GM21723 (cell line): ENCODE results near the gene NLRC5.

Source experiments
- ATAC-seq: cut with Tn5 transposase; IDR thresholded peaks from one replicate; pipeline ENCODE4 v1.9.1; 2021; ENCODE audit warnings: mild to moderate bottlenecking, moderate library complexity; ENCODE audit not compliant: unreplicated experiment

Gene NLRC5

GRCh38 chr16:57113664-57114063 is 124.3 kb downstream of the NLRC5 start:
- no peak for ATAC-seq

- no peak for ATAC-seq
Observed at GRCh38 chr16:57115168-57115513, 125.8 kb downstream of the NLRC5 start.

- ATAC-seq, result no peak
Observed at GRCh38 chr16:57115514-57116182, 126.3 kb downstream of the NLRC5 start.

- ATAC-seq, result no peak
Observed at GRCh38 chr16:57118461-57119084, 129.2 kb downstream of the NLRC5 start.

- no peak for ATAC-seq
Observed at GRCh38 chr16:57123216-57123973, 134.0 kb downstream of the NLRC5 start.

- no peak for ATAC-seq
Observed at GRCh38 chr16:57123974-57124674, 134.8 kb downstream of the NLRC5 start.

- ATAC-seq, result no peak
Observed at GRCh38 chr16:57125376-57125775, 136.0 kb downstream of the NLRC5 start.

GRCh38 chr16:57125969-57126368 is 136.6 kb downstream of the NLRC5 start:
- ATAC-seq, result no peak

- no peak for ATAC-seq
Observed at GRCh38 chr16:57126411-57126810, 137.1 kb downstream of the NLRC5 start.

- no peak for ATAC-seq
Observed at GRCh38 chr16:57127037-57127763, 137.8 kb downstream of the NLRC5 start.

- no peak for ATAC-seq
Observed at GRCh38 chr16:57127836-57128235, 138.5 kb downstream of the NLRC5 start.

GRCh38 chr16:57128771-57129389 is 139.5 kb downstream of the NLRC5 start:
- no peak for ATAC-seq

- ATAC-seq, result no peak
Observed at GRCh38 chr16:57130950-57131321, 141.6 kb downstream of the NLRC5 start.

GRCh38 chr16:57131351-57131970 is 142.1 kb downstream of the NLRC5 start:
- no peak for ATAC-seq

GRCh38 chr16:57132470-57132869 is 143.1 kb downstream of the NLRC5 start:
- no peak for ATAC-seq

GRCh38 chr16:57133031-57133430 is 143.7 kb downstream of the NLRC5 start:
- no peak for ATAC-seq
